IPS-NIHi7 (cell line): Measurements from ENCODE around the gene PTPRN2.
"Not testable (repeated sequence)": the region's sequence is repeated elsewhere in the genome, so short reads cannot be mapped to it uniquely, and the experiment has no call there.

ENCODE experiments used
- DNase-seq: peaks from one replicate; pipeline ENCODE4 v3.0.0; 2012; ENCODE audit warnings: mixed read lengths; ENCODE audit errors: extremely low spot score

PTPRN2 gene

GRCh38 chr7:158366916-158367633 is 220.5 kb downstream of the PTPRN2 start:
- no peak for DNase-seq

DNA sequence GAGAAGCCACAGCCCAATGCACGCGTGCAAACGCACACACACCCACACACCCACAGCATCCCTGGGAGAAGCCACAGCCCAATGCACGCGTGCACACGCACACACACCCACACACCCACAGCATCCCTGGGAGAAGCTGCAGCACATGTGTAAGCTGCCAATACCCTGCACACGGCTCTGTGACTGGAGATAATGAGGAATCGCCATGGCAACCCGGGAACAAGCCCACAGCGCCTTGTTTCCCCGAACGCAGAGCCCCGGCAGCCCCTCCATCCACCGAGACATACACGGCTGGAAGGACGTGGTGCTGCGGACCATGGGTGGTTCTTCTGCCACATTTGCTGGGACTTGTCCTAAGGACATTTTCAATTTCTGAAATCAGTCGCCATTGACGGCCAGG is 221.3 kb downstream of the PTPRN2 start:
- no peak for DNase-seq

GRCh38 chr7:158365267-158365666 is 222.4 kb downstream of the PTPRN2 start:
- no peak for DNase-seq

- no peak for DNase-seq
Observed at GRCh38 chr7:158364451-158364850, 223.2 kb downstream of the PTPRN2 start.

- DNase-seq: no peak
Observed at GRCh38 chr7:158362912-158363905, 224.4 kb downstream of the PTPRN2 start.

- no peak for DNase-seq
Observed at GRCh38 chr7:158362001-158362400, 225.6 kb downstream of the PTPRN2 start.

DNA sequence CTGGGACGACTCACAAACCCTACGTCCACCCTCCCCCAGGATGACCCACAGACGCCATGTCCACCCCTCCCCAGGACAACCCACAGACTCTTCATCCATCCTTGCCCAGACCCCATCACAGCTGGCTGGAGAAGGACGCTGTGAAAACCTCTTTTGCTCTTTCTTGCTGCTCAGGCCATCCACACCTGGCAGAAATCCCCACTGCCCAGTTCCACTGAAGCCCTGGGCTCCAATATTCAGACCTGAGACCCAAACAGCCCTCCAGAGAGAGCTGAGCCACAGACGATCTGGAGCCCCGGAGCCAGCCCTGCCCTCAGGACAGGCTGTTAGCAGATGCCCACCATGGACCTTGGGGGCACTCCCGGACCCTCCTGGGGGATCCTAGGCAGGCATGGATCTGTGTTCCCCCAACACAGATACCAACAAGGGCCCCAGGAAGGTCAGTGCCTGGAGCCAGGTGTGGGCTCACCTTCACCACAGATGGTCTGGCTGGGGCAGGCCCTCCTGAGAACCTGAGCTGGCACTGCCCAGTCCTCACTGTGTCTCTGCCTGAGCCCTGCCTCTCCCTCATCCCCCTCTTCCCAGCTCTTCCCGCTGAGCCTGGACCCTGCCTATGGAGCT is 226.2 kb downstream of the PTPRN2 start:
- no peak for DNase-seq

DNA sequence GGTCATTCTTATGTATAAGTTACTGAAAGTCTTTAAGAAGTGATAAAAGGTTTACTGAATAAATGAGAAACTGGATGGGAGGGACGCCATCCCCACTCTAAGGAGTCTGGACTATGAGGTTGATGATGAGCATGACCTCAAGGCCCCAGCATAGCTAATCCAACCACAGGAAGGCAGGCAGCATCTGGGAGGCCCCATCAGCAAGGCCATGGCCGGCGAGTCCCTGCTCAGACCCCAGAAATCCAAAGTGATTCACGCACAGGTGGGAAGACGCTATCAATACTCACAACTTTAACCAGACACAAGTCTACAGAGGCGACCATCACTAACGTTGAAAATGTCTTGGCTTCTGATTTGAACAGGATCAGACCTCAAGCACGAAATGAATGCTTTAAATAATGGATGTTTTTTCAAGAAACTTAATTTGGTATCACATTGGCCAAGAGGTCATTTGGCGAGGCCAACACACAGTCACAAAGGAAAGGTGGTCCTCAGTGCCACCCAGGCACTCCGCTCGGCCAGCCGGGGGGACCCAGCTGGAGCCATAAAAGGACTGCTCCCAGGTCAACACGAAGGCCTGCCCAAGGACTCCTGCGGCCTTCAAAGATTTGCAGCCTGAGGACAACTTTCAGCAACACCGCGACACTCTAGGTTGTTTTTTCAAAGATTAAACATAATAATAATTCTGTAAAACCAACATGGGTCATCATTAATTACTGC is 228.5 kb downstream of the PTPRN2 start:
- no peak for DNase-seq

DNA sequence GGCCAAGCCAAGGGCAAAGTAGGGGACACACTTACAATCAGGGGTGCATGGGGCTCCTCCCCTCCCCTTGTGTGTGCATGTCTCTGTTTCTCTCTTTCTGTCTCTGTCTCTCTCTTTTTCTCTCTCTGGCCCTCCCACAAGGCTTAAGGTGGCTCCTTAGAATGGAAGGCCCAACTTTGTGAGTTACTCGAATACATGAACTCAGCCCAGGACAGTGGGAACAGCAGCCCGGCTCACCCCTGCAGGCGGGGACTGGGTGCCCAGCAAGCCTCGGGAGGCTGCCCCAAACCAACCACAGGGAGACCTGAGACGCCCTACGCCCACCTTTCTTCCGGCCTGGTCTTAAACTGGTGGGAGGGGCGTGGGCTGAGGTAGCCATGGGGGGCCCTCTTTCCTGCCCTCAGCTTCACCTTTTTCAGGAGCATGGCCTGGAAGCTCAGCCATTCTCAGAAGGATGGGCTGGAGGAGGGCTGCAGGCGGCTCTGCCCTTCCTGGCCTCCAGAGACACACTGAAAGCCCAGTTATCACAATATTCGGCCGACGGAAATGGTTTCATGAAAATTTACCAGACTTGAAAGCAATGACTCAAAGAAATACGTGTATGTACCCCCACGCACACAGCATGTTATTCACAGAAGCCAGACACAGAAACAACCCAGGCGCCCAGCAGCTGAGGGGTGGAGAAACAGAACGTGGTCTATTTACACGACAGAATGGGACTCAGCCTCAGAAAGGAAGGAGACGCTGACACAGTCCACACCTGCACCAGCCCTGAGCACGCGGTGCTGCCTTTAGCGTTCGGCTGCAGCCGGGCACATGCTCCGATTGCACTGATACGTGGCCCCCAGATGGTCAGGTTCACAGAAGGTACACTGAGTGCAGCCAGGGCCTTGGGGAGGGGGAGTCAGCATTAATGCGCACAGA is 229.5 kb downstream of the PTPRN2 start:
- no peak for DNase-seq

DNA sequence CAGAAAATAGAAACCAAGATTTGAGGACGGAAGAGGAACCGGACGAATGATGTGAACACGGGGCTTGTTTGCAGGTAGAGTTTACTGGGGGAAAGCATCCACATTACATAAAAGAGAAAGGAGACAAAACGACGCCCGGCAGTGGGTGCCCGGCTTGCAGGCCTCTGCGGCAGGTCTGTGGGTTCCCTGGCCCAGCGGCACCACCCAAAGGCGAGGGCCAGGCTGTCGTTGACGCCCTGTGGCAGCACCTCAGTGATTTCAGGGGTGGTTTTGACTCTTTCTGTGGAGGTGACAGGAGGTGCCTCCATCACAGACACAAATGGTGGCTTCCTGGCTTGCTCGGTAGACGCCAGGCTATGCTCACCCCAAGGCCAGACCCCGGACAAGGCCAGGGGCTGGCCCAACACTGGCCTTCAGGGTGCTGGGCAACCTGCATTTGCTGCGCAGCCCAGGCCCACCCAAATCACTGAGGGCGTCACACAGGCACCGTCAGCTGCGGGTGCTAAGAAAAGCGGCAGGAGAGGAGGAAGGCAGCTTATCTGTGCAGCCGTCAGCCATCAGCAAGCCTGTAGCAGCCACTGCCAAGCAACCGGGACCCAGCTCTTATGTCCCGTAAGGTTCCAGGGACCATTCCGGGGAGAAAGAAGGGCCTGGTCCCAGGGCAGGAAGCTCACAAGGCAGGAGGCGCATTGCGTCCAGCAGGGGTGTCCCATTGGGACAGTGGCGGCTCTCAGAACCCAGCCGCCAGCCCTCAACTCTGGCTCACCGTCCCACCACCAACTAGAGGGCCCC is 230.3 kb downstream of the PTPRN2 start:
- DNase-seq: no peak

DNA sequence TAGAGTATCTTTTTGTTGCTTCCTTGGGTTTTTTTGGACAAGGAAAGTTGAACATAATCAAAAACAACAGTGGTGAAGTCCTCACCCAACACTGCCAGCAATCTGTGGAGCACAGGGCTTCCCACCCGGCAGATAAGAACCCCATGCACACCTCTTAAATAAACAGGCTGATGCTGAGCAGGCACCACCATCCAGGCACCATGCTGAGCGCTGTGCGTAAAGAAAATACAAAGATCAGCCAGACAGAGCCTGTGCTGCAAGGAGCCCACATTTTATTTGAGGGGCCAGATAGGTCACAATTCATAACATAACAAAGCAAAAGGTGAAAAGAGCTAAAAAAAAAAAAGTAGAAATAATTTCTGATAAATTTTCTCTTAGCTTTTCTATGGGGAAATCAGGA is 231.2 kb downstream of the PTPRN2 start:
- DNase-seq: no peak

- DNase-seq: no peak
Observed at GRCh38 chr7:158355456-158356065, 232.1 kb downstream of the PTPRN2 start.

GRCh38 chr7:158354861-158355260 is 232.8 kb downstream of the PTPRN2 start:
- DNase-seq: no peak

DNA sequence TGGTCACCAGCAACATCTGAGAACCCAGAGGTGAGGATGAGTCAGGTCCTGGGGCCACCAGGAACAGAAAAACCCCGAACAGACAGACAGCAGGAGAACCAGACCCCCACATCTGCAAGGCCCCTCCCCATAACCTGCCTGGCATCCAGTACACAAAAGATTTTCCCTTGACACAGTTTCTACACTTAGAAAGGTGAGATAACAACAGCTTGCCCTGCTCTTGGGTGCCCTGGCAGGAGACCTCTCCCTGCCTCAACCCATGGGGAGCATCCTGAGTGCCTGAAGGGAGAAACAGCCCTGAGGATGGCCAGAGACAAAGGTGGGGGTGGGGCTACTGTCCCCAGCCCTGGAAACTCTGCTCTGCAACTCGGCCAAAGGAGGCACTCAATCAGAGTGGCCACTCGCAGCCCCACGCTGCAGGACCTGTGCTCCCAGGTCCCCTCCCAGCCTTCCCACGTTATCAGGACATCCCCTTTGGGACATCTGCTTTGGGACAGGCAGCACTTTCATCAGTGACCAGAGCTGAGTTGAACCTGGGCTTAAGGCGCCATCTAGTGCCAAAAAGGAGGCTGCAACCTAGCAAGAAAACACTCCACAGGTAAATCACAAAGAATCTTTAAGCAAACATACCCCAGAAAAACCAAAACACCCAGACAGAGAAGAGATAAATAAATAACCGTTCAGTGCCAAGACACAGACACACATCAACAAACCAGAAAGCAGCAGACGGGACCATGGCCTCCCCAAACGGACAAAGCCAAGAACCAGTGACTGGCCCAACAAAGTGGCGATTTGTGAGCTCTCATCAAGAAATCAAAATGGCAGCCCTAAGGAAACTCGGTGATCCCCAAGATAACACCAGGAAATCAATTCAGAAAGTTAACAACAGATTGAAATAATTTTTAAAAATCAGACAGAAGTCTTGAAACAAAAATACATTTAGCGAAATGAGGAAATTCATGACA is 233.7 kb downstream of the PTPRN2 start:
- no peak for DNase-seq

DNA sequence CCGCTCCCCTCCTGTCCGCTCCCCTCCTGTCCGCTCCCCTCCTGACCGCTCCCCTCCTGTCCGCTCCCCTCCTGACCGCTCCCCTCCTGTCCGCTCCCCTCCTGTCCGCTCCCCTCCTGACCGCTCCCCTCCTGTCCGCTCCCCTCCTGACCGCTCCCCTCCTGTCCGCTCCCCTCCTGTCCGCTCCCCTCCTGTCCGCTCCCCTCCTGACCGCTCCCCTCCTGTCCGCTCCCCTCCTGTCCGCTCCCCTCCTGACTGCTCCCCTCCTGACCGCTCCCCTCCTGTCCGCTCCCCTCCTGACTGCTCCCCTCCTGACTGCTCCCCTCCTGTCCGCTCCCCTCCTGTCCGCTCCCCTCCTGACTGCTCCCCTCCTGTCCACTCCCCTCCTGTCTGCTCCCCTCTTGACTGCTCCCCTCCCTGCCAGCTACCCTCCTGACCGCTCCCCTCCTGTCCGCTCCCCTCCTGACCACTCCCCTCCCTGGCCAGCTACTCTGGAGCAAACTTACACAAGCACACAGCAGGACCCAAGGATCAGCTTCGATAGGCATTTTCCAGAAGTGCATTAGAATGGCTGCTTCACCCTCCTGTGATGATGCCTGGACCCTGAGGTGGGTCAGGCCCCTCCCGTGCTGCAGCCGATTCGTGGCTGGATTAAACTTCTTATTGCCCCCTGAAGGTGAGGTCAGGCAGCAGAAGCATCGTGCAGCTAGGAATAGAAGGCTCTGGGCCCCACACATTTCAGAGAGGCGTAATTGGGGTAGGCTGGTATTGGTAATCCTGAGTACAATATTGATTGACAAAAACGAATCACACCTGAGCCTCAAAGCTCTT is 235.5 kb downstream of the PTPRN2 start:
- DNase-seq: not testable (repeated sequence)

DNA sequence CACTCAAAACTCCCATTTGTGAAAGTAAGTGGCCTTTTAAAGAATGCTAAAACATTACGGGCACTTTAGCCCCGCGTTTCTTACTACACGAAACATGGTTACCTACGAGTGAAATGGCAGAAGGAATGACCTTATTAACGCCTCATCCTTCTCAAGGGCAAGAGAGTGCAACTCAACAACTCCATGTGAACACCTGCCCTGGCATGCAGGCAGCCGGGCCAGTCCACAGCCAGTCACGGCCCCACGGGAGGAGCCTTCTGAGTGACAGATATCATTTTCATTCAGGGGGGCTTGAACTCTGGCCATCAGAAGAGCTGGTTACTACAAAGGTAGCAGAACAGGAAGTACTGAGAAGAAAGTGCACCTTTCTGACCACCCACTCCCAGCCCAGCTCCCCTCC is 236.1 kb downstream of the PTPRN2 start:
- no peak for DNase-seq

DNA sequence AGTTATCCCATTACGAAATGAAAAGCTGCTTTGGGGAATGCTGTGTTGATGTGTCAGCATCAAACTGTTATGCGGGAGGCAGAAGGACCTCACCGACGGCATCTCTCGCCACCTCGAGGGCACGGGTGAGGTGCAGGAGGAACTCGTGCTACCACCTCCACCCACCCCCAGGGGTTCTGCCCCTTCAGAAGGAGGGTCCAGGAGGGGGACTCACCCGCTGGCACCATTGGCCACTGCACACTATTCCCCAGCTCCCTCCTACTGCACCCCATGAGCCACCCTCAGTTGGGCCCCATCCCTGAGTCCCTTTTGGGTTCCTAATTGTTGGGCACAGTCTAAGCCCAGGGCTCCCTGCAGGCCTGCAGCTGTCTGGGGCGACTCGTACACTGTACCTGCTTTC is 236.6 kb downstream of the PTPRN2 start:
- DNase-seq: no peak
